Activated CD4-positive, alpha-beta T cell treated with anti-CD3 and anti-CD28 coated beads for 4 hours (primary cell): Measurements from ENCODE around the gene ATP5ME.
A peak's percentile ranks its signal among the peaks of the same experiment; 100 is the strongest.
"Not testable (repeated sequence)": the region's sequence is repeated elsewhere in the genome, so short reads cannot be mapped to it uniquely, and the experiment has no call there.

Experiments used
- DNase-seq, 2 donors: peaks; one replicate each; pipeline ENCODE4 v3.0.0-alpha.2; 2020

ATP5ME gene

GRCh38 chr4:674172-675035 lies at the start of gene ATP5ME, which contains the start of gene MYL5:
Gene ATP5ME, minus strand, starts transcription at chr4:674276. Its CDS starts 29 bp downstream, at chr4:674247.
Gene MYL5, plus strand, starts transcription at chr4:674542. Its CDS starts 3,485 bp downstream, at chr4:678027.
- peak; percentile 96 to 97 for DNase-seq

- no peak for DNase-seq
These were observed 48.8 kb upstream of the ATP5ME start for GRCh38 chr4:722851-723360.

GRCh38 chr4:722169-722725 lies 48.2 kb upstream of the ATP5ME start:
- no peak for DNase-seq

GRCh38 chr4:721261-722168 lies 47.4 kb upstream of the ATP5ME start:
- DNase-seq: no peak

- DNase-seq: no peak
These were observed 46.2 kb upstream of the ATP5ME start for GRCh38 chr4:720111-720860.

GRCh38 chr4:718460-718859 lies 44.4 kb upstream of the ATP5ME start:
- no peak for DNase-seq

GRCh38 chr4:717601-718320 lies 43.7 kb upstream of the ATP5ME start:
- DNase-seq: no peak

- no peak for DNase-seq
These were observed 40.0 kb upstream of the ATP5ME start for GRCh38 chr4:714087-714486.

GRCh38 chr4:712916-713632 lies 39.0 kb upstream of the ATP5ME start:
- no peak for DNase-seq

- no peak for DNase-seq
These were observed 38.0 kb upstream of the ATP5ME start for GRCh38 chr4:712093-712492.

GRCh38 chr4:710916-711315 lies 36.8 kb upstream of the ATP5ME start:
- no peak for DNase-seq

GRCh38 chr4:710116-710515 lies 36.0 kb upstream of the ATP5ME start:
- no peak for DNase-seq

- DNase-seq: no peak
These were observed 35.3 kb upstream of the ATP5ME start for GRCh38 chr4:709348-709747.

GRCh38 chr4:708631-708933 lies 34.5 kb upstream of the ATP5ME start:
- no peak for DNase-seq

GRCh38 chr4:707929-708630 lies 34.0 kb upstream of the ATP5ME start:
- no peak for DNase-seq

GRCh38 chr4:706834-707598 lies 32.9 kb upstream of the ATP5ME start:
- no peak for DNase-seq

- not testable (repeated sequence) for DNase-seq
These were observed 32.1 kb upstream of the ATP5ME start for GRCh38 chr4:706083-706633.

GRCh38 chr4:705278-706082 lies 31.4 kb upstream of the ATP5ME start, which contains the start of gene PCGF3:
Gene PCGF3, plus strand, starts transcription at chr4:705832. Its CDS starts 27,849 bp downstream, at chr4:733681.
- DNase-seq: peak; percentile 96

GRCh38 chr4:704971-705277 lies 30.8 kb upstream of the ATP5ME start:
- no peak for DNase-seq
